ENCODE data around the gene DGKD. TPM values are rescaled to one million over a fixed set of nuclear protein-coding genes. Genes with fewer than 3 reads are reported as not detected.
A peak's percentile ranks its signal among the peaks of the same experiment; 100 is the strongest.

Gene DGKD
- total and polyA plus RNA-seq, 10 donors = 21.9 to 120 (median 71.9) TPM

- 91 to 96% (median 95%) methylated on average over 5 of the region's 5 CpGs for WGBS, 5 donors
- Histone ChIP-seq H3K27ac (peak overlapping the region in 1 of 8 donors; percentile 33), H3K36me3 (peaks cover 0 to 88% (median 4%) of the 10 kb centered on the region in 6 donors), H3K4me1 (peaks cover 4 to 51% (median 16%) of the 10 kb centered on the region in 6 donors), H3K27me3 (replicated peaks in 1 of 7) (no peaks in the 10 kb centered on the region), H3K4me3 (no peak overlapping the region), H3K9me3 (no peaks in the 10 kb centered on the region)
- DNase-seq = no peak
- TF ChIP-seq CTCF (IDR thresholded peaks at IDR 0.05 in 8 of 11, conservative IDR thresholded peaks at IDR 0.05 in 3 of 11) (no peak), POLR2A (IDR thresholded peaks at IDR 0.05) (no peak), POLR2AphosphoS5 (IDR thresholded peaks at IDR 0.05) (no peak)
- intact Hi-C loops (cut with DNase I; ENCODE audit: low total_unique reads) = no loop called here
These were observed 48.1 kb downstream of the DGKD start for GRCh38 chr2:233402346-233402745.

- peaks cover 4 to 51% (median 18%) of the 10 kb centered on the region in 6 donors for H3K4me1 ChIP-seq
- H3K27me3 ChIP-seq (replicated peaks in 1 of 7) = no peaks in the 10 kb centered on the region
- 89 to 95% (median 91%) methylated on average over 5 of the region's 5 CpGs for WGBS, 5 donors
- no peaks in the 10 kb centered on the region for H3K9me3 ChIP-seq
- peaks cover 0 to 91% (median 5%) of the 10 kb centered on the region in 6 donors for H3K36me3 ChIP-seq
- TF ChIP-seq CTCF (IDR thresholded peaks at IDR 0.05 in 8 of 11, conservative IDR thresholded peaks at IDR 0.05 in 3 of 11) (no peak), POLR2AphosphoS5 (IDR thresholded peaks at IDR 0.05) (no peak), POLR2A (IDR thresholded peaks at IDR 0.05) (no peak)
- intact Hi-C loops (cut with DNase I; ENCODE audit: low total_unique reads) = no loop called here
- no peak overlapping the region for H3K4me3 ChIP-seq
- DNase-seq = no peak
- peak overlapping the region in 1 of 8 donors; percentile 33 for H3K27ac ChIP-seq
These were observed 48.5 kb downstream of the DGKD start for GRCh38 chr2:233402789-233403188.

GRCh38 chr2:233404222-233404621 lies 49.9 kb downstream of the DGKD start:
- peak in 1 of 3 donors; percentile 31 for TF ChIP-seq POLR2AphosphoS5 (IDR thresholded peaks at IDR 0.05)
- TF ChIP-seq POLR2A (IDR thresholded peaks at IDR 0.05) = no peak
- TF ChIP-seq CTCF (IDR thresholded peaks at IDR 0.05 in 8 of 11, conservative IDR thresholded peaks at IDR 0.05 in 3 of 11) = peak; percentile 58 to 83 (median 76)
- intact Hi-C loops (cut with DNase I; ENCODE audit: low total_unique reads) = no loop called here
- DNase-seq = peak; percentile 79

GRCh38 chr2:233406865-233407264 lies 52.6 kb downstream of the DGKD start:
- no peak overlapping the region for H3K27ac ChIP-seq
- no peak for TF ChIP-seq CTCF (IDR thresholded peaks at IDR 0.05 in 8 of 11, conservative IDR thresholded peaks at IDR 0.05 in 3 of 11)
- no peak for TF ChIP-seq POLR2A (IDR thresholded peaks at IDR 0.05)
- no peak for TF ChIP-seq POLR2AphosphoS5 (IDR thresholded peaks at IDR 0.05)
- peaks cover 0 to 13% (median 11%) of the 10 kb centered on the region in 8 donors for H3K9me3 ChIP-seq
- no peak overlapping the region for H3K4me3 ChIP-seq
- peaks cover 12 to 53% (median 36%) of the 10 kb centered on the region in 6 donors for H3K4me1 ChIP-seq
- no peaks in the 10 kb centered on the region for H3K27me3 ChIP-seq (replicated peaks in 1 of 7)
- no peak for DNase-seq
- intact Hi-C loops (cut with DNase I; ENCODE audit: low total_unique reads) = loop anchor here (5.0 kb wide), 1 partner anchor 35 kb away; no protein-coding TSS in a partner anchor
- WGBS, 5 donors = 70 to 95% (median 89%) methylated on average over 2 of the region's 2 CpGs
- H3K36me3 ChIP-seq = peaks cover 0 to 64% (median 1%) of the 10 kb centered on the region in 6 donors

More at GRCh38 chr2:233404222-233404621, 49.9 kb downstream of the DGKD start:
- no peaks in the 10 kb centered on the region for H3K27me3 ChIP-seq (replicated peaks in 1 of 7)
- no peak overlapping the region for H3K4me3 ChIP-seq
- peaks cover 0 to 84% (median 1%) of the 10 kb centered on the region in 6 donors for H3K36me3 ChIP-seq
- peak overlapping the region in 2 of 8 donors; percentile 27 to 39 for H3K27ac ChIP-seq
- H3K4me1 ChIP-seq = peaks cover 8 to 51% (median 26%) of the 10 kb centered on the region in 6 donors
- H3K9me3 ChIP-seq = no peaks in the 10 kb centered on the region

Data from spleen (tissue), 11 donors.